Measurements from ENCODE around the gene OPTC. TPM values are rescaled to one million over a fixed set of nuclear protein-coding genes. Genes with fewer than 3 reads are reported as not detected.

Gene OPTC, protein sequence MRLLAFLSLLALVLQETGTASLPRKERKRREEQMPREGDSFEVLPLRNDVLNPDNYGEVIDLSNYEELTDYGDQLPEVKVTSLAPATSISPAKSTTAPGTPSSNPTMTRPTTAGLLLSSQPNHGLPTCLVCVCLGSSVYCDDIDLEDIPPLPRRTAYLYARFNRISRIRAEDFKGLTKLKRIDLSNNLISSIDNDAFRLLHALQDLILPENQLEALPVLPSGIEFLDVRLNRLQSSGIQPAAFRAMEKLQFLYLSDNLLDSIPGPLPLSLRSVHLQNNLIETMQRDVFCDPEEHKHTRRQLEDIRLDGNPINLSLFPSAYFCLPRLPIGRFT
- total RNA-seq (2022; extraction: Qiagen RNA extraction; ENCODE audit: low read depth), result not detected in 5 replicates

DNA sequence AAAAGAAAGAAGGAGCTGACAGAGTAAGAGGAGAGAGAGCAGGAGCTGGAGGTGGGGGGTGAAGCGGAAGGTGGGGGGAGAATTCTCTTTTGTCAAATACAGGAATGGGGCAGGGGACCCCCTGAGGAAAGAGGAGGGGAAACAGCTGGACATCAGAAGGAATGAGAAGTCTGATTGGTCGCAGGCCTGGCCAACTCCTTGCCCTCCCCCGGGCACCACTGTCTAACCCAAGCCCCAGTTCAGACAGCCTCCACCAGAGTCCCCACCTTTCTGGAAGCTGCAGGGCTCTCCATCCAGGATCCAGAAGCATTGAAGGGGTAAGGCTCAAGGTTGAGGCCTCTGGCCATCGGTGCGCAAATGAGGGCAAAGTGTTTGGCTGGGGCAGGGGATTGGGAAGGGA lies at the start of gene OPTC:
Gene OPTC, plus strand, starts transcription at position 253 of the 400 bp plus-strand sequence. CDS start 1,853 bp downstream, outside the sequence.

DNA sequence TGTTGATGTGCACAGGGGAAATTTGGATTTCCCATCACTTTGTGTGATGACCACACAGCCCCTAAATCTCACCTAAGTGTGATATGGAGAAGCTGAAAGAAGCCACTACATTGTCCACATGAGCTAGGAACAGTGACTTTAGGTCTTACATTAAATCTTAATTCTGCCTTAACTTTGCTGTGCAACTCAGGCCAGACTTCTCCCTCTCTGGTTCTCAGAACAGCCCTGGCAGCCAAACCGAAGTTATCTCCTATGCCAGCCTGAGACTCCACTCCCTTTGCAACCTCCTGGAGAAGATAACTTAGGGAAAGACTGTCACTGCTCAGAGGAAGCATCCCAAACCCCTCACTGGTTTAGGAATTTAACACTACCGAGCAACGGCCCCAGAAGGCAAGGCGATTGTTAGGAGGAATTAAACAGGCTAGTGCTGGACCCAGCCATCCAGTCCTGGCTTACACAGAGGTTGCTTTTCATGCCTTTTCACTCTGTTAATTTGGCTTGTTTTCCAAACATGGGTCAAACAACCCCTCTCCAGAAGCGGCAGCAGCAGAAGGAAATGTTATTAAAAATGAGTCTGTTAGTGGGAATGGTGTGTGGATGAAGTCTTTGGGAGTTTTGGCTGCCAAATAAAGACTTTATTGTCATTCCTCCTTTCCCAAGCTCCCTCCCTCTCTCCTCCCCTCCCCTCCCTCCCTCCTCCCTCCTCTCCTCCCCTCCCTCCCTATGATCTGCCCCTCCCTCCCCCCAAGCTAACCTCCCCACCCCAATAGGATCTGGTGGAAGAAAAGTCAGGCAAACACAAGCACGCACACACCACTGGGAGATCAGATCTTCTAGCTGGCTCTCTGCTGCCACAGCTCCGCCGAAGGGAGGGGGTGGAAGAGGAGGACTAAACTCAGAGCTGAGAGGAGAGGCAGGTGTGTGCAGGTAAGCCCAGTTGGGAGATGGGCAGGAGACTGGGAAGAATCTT lies 18.7 kb upstream of the OPTC start, which contains the start of gene PRELP:
Gene PRELP, plus strand, starts transcription at position 795 of the 970 bp plus-strand sequence. CDS start 7,379 bp downstream, outside the sequence.

Other genes starting within 250 kb of the OPTC start
- 10.8 to 14.6 TPM (median 14.5 TPM) in 5 replicates for gene BTG2, start 188.6 kb upstream of the OPTC start, total RNA-seq (2022; extraction: Qiagen RNA extraction; ENCODE audit: low read depth)
- 0.09 to 0.10 TPM in 2 of 5 replicates, not detected in the others for gene FMOD, start 143.0 kb upstream of the OPTC start, total RNA-seq (2022; extraction: Qiagen RNA extraction; ENCODE audit: low read depth)
- not detected in 5 replicates for gene PRELP, start 18.3 kb upstream of the OPTC start, total RNA-seq (2022; extraction: Qiagen RNA extraction; ENCODE audit: low read depth)
- gene ATP2B4, start 132.7 kb downstream of the OPTC start, total RNA-seq (2022; extraction: Qiagen RNA extraction; ENCODE audit: low read depth), result 10.1 to 17.9 TPM (median 17.0 TPM) in 5 replicates